ENCODE data around the gene CUL5.
A peak's percentile ranks its signal among the peaks of the same experiment; 100 is the strongest.

CUL5 gene

DNA sequence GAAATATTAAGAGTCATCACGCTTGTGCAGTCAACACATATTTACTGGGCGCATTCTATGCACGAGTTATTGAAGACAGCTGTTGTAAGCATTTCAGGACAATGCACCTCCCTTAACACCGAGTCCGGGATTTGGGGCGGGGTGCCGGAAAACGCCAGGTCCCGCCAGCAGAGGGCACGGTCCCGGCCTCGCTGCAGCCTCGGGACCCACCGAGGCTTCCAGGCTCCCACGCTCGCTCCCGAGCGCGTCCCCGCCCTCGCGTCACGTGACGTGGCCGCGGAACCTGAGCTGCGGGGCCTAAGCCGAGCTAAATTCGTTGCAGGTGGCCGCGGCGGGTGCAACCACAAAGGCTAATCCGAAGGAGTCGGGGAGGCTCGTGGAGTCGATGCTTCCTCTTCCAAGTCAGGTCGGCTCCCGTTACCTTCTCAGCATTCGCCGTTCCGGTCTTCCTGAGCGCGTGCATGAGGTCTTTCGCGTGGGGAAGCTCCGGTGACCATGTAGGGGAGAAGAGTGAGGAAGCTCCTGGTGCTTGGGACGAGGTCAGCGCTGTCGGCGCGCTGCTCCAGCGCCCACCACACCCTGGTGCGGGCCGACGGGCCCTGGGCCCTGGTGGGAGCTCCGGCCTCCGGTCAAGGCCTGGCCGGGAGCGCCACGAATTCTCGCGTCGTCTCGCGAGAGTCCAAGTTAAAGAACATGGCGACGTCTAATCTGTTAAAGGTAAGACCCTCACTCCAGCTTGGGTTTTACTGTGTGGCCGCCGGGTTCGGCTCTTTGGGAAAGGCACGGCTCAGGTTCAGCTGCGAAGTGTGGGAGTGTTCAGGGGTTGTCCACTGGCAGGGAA is at the start of gene CUL5:
TSS of gene CUL5 (plus strand) at position 243 of the 841 bp plus-strand sequence. CDS start at position 694, 451 bp downstream.
- DNase-seq = peak; percentile 92

DNA sequence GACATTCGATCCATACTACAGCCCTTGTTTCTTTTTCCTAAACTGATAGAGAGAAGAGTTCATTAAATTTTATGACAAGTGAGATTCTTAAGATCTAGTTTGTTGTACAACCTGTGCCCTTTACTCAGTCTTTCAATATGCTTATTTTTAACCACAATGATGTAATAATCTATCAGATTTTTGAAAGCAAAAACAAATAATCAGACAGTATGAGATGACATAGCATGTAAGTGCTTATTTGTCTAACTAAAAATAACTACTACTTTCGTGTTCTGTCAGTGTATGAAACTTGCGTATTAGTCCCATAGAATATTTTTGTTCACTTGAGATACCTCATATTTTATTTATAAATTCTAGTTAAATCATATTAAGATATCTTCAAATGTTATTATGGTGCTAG is 47.2 kb upstream of the CUL5 start:
- DNase-seq = no peak

DNA sequence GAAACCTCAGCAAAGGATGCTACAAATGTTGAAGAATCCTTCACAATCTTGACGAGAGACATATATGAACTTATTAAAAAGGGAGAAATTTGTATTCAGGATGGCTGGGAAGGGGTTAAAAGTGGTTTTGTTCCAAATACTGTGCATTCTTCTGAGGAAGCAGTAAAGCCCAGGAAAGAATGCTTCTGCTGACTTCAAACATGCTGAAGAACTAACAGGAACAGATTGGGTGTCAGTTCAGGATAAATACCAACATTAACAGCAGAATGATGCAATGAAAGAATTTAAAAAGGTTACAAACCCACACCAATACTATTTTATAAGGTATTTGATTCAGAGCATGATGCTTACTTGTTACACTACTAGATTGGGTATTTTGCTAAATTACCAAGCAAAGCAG is 46.5 kb upstream of the CUL5 start:
- no peak for DNase-seq

DNA sequence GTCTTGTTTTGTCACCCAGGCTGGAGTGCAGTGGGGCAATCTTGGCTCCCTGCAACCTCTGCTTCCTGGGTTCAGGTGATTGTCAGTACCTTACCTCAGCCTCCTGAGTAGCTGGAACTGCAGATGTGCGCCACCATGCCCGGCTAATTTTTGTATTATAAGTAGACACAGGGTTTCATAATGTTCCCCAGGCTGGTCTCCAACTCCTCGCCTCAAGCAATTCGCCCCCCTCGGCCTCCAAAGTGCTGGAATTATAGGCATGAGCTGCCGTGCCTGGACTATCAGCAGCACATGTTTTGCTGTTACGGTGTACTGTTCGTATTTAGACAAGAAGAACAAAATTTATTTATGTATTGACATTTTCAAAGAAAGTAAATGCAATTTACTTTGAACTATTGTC is 45.6 kb upstream of the CUL5 start:
- no peak for DNase-seq

DNA sequence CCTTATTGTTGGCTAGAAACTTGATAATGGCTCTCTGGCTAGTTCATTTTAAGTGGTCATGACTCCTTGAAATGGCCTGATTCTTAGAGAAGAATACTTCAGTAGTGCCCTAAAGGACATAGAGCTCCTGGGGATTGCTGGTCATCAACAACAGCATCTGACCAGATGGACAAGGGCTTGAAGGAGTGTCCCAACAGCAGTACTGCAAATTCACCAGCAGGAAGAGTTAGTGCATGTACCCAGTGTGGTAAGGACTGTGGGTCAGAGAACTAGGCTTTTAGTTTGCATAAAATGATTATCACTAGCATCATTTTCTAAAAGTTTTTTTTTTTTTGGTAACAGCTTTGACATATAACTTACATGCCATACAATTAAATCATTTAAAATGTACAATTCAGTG is 39.5 kb upstream of the CUL5 start:
- DNase-seq = no peak

DNA sequence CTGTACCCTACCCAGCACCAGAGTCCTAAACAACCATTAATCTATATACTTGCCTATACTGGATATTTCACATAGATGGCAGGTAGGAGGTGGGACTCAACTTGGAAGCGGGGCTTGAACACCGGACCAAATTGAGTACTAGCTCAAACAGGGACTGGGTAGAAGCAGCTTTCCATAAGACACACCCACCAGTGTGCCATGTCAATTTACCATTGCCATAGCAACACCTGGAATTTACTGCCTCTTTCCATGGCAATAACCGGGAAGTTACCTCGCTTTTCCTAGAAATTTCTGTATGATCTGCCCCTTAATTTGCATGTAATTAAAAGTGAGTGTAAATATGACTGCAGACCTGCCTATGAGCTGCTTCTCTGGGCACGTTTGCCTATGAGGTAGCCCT is 38.6 kb upstream of the CUL5 start:
- DNase-seq = no peak

DNA sequence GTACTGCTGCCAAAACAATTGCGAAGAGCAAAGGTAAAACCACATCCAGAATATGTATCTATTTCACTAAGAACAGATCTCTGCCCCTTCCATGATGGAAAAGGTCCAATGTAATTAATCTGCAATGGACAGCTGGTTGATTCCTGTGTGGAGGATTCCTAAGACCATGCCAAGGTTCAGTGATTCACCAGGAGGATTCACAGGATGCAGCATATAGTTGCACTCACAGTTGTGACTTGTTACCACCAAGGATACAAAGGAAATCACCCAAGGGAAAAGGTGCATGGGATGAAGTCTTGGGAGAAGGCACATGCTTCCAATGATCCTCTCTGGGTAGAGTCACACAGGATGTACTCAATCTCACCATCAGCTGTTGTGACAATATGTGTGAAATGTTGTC is 35.1 kb upstream of the CUL5 start:
- no peak for DNase-seq

DNA sequence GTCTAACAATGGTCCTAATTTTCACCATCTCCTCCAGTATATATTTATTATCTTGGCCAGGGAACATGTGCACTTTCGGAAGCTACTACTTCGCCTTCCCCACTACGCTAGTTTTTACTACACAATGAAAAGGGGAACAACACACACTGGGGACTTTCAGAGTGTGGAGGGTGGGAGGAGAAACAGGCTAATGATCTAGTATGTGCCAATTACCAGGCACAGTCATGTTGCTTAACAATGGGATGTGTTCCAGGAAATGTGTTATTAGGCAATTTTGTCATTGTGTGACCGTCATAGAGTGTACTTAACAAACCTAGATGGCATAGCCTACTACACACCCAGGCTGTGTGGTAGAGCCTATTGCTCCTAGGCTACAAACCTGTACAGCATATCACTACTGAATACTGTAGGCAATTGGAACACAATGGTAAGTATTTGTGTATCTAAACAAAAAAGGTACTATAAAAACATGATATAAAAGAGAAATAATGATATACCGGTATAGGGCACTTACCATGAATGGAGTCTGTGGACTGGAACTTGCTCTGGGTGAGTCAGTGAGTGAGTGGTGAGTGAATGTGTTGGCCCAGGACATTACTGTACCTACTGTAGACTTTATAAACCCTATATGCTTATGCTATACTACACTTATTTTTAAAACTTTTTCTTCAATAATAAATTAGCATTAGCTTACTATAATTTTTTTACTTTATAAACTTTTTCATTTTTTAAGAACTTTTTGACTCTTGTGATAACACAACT is 20.1 kb upstream of the CUL5 start:
- no peak for DNase-seq

DNA sequence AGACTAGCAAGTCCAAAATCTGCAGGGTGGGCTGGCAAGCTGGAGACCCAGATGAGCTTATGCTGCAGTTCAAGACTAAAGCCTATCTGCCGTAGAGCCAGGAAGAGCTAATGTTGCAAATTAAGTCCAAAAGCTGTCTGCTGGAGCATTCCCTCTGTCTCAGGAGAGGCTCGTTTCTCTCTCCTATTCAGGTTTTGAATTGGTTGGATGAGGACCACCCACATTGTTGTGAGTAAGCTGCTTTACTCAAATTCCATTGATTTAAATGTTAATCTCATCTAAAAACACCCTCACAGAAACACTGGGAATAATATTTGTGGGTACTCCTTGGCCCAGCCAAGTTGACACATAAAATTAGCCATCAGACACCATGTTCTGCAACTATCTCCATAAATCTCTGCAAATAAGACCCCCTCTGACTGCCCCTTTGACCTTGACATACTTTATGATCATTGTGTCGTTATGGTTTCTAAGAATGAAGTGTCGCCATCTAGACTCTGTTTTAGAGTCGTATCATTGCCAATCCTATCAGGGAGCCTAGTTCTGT is 16.8 kb upstream of the CUL5 start:
- no peak for DNase-seq

DNA sequence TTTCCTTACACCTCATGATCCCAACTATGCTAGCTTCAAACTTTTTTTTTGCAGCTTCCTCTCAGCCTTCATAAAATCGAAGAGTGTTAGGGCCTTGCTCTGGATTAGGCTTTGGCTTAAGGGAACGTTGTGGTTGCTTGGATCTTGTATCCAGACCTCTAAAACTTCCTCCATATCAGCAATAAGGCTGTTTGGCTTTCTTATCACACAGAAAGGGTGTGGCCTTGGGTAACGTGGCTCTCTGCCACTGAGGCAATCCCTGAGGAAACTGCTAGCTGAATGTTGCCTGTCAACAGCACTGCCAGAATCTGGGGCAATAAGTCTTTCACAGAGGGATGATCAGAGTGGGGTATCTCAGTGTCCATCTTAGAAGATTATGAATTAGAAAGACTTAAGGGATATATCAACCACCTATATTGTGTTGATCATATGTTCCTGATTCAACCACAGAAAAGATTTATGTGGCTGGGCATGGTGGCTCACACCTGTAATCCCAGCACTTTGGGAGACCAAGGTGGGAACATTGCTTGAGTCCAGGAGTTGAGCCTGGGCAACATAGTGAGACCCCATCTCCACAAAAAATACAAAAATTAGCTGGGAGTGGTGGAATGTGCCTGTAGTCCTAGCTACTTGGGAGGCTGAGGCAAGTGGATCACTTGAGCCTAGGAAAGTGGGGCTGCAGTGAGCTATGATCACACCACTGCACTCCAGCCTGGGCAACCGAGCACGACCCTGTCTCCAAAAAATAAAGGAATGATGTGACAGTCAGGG is 12.5 kb upstream of the CUL5 start:
- no peak for DNase-seq

DNA sequence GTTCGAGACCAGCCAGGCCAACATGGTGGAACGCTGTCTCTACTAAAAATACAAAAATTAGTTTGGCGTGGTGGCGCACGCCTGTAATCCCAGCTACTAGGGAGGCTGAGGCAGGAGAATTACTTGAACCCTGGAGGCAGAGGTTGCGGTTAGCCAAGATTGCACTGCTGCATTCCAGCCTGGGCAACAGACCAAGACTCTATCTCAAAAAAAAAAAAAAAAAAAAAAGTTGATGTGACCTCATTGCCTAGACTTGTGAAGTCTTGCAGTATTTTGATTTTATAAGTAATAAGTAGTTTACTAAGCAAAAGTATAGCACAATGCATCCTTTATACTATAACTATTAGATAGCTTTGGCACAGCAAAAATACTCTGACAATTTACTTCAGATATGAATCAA is 9.9 kb upstream of the CUL5 start:
- no peak for DNase-seq

DNA sequence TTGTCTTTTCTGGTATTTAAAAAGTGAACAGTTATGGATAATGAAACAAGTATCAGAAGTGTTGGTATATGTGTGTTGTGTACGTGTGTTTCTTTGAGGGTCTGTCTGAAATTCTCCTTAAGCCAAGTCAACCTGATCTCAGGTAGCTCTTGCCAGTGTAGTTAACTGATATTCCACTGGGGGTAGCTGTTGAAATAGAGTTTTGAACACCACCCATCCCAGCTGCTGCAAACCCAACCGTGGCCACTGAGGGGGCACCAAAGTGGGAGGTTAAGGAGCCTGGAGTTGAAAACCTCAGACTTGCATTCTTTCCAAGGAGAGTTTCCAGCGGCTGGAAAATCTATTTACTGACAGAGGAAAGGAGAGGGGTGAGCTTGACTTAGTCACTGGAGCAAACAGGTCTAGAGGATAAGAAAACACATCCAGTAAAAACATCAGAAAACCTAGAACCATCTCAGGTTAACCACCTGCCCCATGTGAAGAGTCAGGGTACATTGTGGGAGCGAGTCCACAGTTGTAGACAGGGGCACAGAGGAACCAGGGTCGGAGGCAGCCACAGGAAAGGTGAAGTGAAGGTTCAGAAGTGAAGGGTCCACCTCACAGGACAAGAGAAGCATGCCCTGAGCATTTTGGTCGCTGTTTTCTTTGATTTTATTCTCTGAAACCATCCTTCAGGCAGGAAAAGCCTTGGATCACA is 8.8 kb upstream of the CUL5 start:
- peak; percentile 39 for DNase-seq

DNA sequence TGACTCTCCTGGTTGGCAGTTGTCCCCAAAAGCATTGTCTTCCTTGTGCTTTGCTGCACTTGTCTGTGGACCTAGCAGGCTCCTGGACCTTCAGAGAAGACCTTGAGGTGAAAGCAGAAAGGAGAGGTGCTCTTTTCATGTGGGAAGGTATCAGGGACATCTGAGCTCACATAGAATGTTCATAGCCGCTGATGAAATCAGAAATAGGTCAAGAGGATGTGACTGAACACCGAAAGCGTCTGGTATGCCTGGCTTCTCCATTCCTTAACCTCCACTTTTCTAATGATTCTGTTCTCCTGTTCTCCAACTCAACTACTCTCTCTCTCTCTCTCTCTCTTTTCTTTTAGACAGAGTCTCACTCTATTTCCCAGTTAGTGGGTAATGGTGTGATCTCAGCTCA is 6.2 kb upstream of the CUL5 start:
- DNase-seq = no peak

DNA sequence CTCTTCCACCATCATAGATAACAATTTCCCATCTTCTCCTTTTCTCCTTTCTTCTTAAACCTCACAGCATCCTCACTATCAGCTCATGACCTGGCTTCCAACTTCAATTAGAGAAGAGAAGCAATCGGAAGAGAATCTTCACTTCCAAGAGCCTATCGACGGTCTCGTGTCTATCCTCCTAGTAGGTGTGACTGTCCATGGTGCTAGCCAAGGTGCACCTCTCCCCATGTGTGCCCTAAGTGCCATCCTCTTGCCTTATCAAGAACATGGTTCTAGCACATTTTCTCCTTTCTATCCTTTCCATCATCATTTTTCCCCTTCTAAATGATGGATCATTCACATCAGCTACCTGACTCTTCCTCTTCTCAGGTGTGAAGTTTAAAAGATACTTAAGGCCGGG is 5.1 kb upstream of the CUL5 start:
- no peak for DNase-seq

DNA sequence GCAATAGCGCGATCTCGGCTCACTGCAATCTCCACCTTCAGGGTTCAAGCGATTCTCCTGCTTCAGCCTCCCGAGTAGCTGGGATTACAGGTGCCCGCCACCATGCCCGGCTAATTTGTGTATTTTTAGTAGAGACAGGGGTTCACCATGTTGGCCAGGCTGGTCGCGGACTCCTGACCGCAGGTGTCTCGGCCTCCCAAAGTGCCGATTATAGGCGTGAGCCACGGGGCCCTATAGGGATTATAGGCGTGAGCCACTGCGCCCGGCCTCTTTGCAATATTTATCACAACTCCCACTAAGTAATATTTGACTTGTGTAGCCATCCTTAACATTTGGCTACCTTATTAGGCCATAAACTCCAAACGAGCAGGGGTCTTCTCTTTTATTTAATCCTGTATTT is 879 bp upstream of the CUL5 start:
- no peak for DNase-seq

DNA sequence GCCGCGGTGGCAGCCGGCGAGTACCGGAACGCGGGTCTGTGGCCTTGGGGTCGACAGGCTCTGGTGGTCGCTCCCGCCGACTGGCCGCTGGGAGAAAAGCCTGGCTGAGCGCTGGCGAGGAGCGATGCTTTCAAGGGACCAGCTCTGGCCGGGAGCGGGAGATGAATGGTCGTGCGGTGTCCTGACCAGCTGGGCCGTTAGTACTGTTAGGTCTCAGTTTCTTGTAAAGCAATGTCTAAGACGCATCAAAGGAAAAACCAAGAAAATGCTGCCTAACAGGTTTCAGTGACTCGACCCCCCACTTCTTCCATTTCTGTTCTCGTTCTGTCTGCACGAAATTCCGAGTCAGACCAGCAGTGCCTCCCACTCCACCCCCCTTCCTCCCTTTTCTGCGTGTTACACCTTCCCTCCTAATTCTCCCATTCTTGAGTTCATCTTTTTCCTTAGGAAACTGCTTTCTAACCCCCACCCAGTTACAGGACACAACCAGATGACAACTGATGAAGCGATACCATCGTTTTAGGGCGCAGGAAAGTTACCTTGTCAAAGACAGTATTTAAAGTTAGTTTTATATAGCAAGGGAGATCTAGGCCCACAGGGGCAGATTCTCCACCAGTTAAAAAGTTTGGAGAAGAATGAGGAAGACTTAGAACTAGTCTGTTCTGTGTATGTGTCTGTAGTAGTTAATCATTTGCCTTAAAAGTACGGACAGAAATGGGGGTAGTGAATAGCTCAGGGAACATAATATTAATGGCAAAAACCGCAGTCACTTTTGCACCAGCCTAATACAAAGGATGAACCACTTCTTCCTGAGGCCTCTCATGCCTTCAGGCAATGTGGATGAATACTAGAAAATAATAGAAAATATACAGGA is 1.0 kb downstream of the CUL5 start:
- no peak for DNase-seq

DNA sequence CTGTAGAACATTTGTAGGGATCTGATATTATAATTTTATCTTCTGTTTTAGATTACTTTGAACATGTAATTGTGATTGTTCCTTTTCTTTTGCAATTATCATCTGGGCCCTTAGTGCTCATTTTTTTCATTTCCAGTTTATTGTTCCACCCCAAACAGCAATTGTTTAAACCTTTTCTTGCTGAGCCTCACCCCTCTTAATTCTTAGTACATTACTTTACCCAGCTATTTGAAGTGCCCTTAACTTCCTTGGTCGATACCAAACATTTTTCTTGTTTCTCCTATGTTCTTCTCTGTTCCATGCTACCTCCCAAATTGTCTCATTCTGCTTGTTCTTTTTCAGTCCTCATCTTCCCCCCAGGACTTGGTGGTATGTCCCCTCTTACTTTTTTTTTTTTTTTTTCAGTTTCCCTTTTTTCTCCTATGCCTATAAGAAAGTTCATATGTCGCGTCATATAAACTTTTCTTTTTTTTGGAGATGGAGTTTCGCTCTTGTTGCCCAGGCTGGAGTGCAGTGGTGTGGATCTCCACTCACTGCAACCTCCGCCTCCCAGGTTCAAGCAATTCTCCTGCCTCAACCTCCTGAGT is 3.5 kb downstream of the CUL5 start:
- no peak for DNase-seq

DNA sequence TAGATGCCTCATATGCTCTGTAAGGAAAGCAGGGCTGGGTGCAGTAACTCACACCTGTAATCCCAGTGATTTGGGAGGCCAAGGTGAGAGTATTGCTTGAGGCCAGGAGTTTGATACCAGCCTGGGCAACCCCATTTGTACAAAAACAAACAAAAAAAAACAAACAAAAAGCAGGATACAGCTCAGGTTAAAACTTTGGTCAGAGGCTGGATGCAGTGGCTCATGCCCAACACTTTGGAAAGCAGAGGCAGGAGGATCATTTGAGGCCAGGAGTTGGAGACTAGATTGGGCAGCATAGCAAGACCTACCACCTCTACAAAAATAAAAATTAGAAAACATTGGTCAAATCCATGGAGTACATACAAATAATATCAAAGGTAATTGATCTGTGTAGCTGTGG is 7.9 kb downstream of the CUL5 start:
- no peak for DNase-seq

DNA sequence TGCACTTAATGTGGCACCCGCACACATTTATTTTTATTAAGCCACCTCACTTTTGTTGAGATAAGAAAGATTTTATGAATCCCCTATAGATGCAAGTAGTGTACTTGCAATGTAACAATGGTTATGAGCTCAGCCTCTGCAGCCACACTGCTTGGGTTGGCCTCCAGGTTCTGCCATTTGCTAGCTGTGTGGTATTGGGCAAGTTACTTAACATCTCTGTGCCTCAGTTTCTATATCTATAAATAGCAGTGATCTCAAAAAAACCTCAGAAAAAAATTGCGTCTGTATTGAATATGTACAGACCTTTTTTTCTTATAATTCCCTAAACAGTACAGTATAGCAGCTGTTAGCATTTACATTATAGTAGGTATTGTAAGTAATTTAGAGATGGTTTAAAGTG is 10.0 kb downstream of the CUL5 start:
- no peak for DNase-seq

DNA sequence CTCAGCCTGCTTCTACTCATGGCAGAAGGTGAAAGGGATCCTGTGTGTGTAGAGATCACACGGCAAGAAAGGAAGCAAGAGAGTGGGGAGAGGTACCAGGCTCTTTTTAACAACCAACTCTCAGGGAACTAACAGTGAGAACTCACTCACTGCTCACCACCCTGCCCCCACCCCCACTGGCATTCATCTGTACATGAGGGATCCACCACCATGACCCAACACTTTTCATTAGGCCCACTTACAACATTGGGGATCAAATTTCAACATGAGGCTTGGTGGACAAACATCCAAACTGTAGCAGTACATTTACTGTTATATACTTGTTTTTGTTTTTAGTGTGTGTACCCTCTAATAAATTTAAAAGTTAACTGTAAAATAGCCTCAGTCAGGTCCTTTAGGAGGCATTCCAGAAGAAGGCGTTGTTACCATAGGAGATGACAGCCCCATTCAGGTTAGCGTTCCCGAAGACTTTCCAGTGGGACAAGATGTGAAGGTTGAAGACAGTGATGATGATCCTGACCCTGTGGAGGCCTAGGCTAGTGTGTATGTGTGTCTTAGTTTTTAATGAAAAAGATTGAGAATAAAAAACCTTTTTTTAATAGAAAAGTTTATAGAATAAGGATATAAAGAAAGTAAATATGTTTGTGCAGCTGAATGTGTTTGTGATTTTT is 11.3 kb downstream of the CUL5 start:
- DNase-seq = no peak

Data from NCI-H2171 (cell line).